Fibroblast of pulmonary artery (primary cell): ENCODE results near the gene THOC5.

Source experiments
- DNase-seq: peaks from one replicate; pipeline ENCODE4 v3.0.0-alpha.2; 2010; ENCODE audit warnings: low read depth
- H3K4me3 ChIP-seq: replicated peaks from 2 replicates; pipeline ENCODE4 v1.5.1; 2011; ENCODE audit warnings: low read depth, mild to moderate bottlenecking, control low read depth, low read length, moderate library complexity
- CTCF ChIP-seq: IDR thresholded peaks from 2 replicates; pipeline ENCODE4 v1.5.1; 2011; ENCODE audit warnings: mild to moderate bottlenecking, control low read depth, low read length, inconsistent platforms; ENCODE audit errors: missing control alignments

THOC5 gene

GRCh38 chr22:29480512-29481264 is 72.9 kb downstream of the THOC5 start:
- DNase-seq: peak; percentile 72
- TF ChIP-seq CTCF: no peak
- peak overlapping the region; percentile 40 for H3K4me3 ChIP-seq

- H3K4me3 ChIP-seq: peak overlapping the region; percentile 12
Measured at GRCh38 chr22:29480262-29480511, 73.4 kb downstream of the THOC5 start.

GRCh38 chr22:29479417-29480261 is 73.9 kb downstream of the THOC5 start, which contains the start of gene NEFH:
NEFH (plus strand) TSS chr22:29480218; CDS start chr22:29480263, 45 bp downstream.
- peak within 1 kb of the TSS; percentile 40 for H3K4me3 ChIP-seq
- no peak for DNase-seq
- no peak for TF ChIP-seq CTCF

More at GRCh38 chr22:29480262-29480511, 73.4 kb downstream of the THOC5 start:
- DNase-seq: no peak
- no peak for TF ChIP-seq CTCF

GRCh38 chr22:29478326-29479276 is 75.0 kb downstream of the THOC5 start:
- no peak for TF ChIP-seq CTCF
- H3K4me3 ChIP-seq: no peak overlapping the region
- DNase-seq: peak; percentile 21

GRCh38 chr22:29477723-29478318 is 75.7 kb downstream of the THOC5 start:
- no peak for DNase-seq
- no peak overlapping the region for H3K4me3 ChIP-seq
- TF ChIP-seq CTCF: no peak

- no peak for TF ChIP-seq CTCF
- no peak overlapping the region for H3K4me3 ChIP-seq
- no peak for DNase-seq
Measured at GRCh38 chr22:29476116-29476515, 77.4 kb downstream of the THOC5 start.
